ENCODE data around the gene NEDD4. TPM values are rescaled to one million over a fixed set of nuclear protein-coding genes. Genes with fewer than 3 reads are reported as not detected.

Gene NEDD4
- total and polyA plus RNA-seq, 2 of the 4 experiments (the other 2 are of a cell fraction), result 27.4 to 80.7 TPM

GRCh38 chr15:55786341-55786740 lies 207.1 kb downstream of the NEDD4 start:
- no peak overlapping the region for H2BK120ac ChIP-seq (ENCODE audit: low read depth, low read length)
- no peak overlapping the region for H4K91ac ChIP-seq (ENCODE audit: insufficient read depth, low read depth, low read length)
- no peak overlapping the region for H3K56ac ChIP-seq (ENCODE audit: extremely low read depth, insufficient read depth, low read length)
- H2BK20ac ChIP-seq (ENCODE audit: low read depth, low read length), result no peak overlapping the region
- H3K23ac ChIP-seq (ENCODE audit: low read depth, low read length), result no peak overlapping the region
- no peak overlapping the region for H3K4me3 ChIP-seq (ENCODE audit: insufficient read depth, low read depth, low read length)
- no peak overlapping the region for H3K18ac ChIP-seq (ENCODE audit: low read depth, low read length)
- H3K27ac ChIP-seq (ENCODE audit: insufficient read depth, low read length), result no peak overlapping the region
- POLR2A ChIA-PET (ENCODE audit: unreplicated experiment), result no interaction called here
- H3K27me3 ChIP-seq (ENCODE audit: control insufficient read depth, insufficient read depth, low read length), result peaks cover 4% of the 10 kb centered on the region
- H3K9ac ChIP-seq (ENCODE audit: low read depth, low read length), result no peak overlapping the region
- dilution Hi-C loops (cut with HindIII; ENCODE audit: low sequenced_read_pairs, unreplicated experiment), result no loop called here
- no peak overlapping the region for H3K4ac ChIP-seq (ENCODE audit: low read depth, low read length)
- ATAC-seq (ENCODE audit: low read depth) (no peak), DNase-seq (no peak)
- H3K9me3 ChIP-seq (ENCODE audit: control insufficient read depth, insufficient read depth, low read length), result no peaks in the 10 kb centered on the region
- H2AK9ac ChIP-seq (replicated peaks; ENCODE audit: low read depth, low read length, poor library complexity), result no peak overlapping the region
- in situ Hi-C loops (cut with MboI; ENCODE audit: low sequenced_read_pairs), result loop anchor here (25.0 kb wide), 1 partner anchor 124 kb away; no protein-coding TSS in a partner anchor
- WGBS, 2 experiments (ENCODE audit: extremely low coverage in 2 of 2, insufficient read length in 1 of 2), result no CpG with 5 or more reads among the region's 3 CpGs
- no peak overlapping the region for H2AK5ac ChIP-seq (ENCODE audit: low read depth, low read length)
- no peaks in the 10 kb centered on the region for H3K36me3 ChIP-seq (ENCODE audit: control insufficient read depth, insufficient read depth, low read length)
- TF ChIP-seq RCOR1 (IDR thresholded peaks at IDR 0.05; ENCODE audit: insufficient replicate concordance, low read length) (no peak), CTCF (conservative IDR thresholded peaks at IDR 0.05; ENCODE audit: low read depth, low read length) (no peak), FOS (IDR thresholded peaks at IDR 0.05; ENCODE audit: low read depth, low read length) (no peak), NFE2L2 (IDR thresholded peaks at IDR 0.05; ENCODE audit: low read depth, low read length) (no peak), CHD1 (IDR thresholded peaks at IDR 0.05; ENCODE audit: low read depth, low read length) (no peak), USF2 (IDR thresholded peaks at IDR 0.05; ENCODE audit: low read depth, low read length) (no peak), ELK1 (IDR thresholded peaks at IDR 0.05; ENCODE audit: borderline replicate concordance, low read depth, low read length) (no peak), CEBPB (IDR thresholded peaks at IDR 0.05; ENCODE audit: low read depth, low read length) (no peak), MAZ (IDR thresholded peaks at IDR 0.05; ENCODE audit: borderline replicate concordance, low read depth, low read length) (no peak)
- H2BK15ac ChIP-seq (ENCODE audit: low read depth, low read length), result no peak overlapping the region
- no peak overlapping the region for H2AFZ ChIP-seq (replicated peaks; ENCODE audit: low read length, poor library complexity)
- no peak overlapping the region for H2BK5ac ChIP-seq (ENCODE audit: low read depth, low read length, poor library complexity, severe bottlenecking)
- H3K4me2 ChIP-seq (ENCODE audit: low read depth, low read length), result no peak overlapping the region
- H4K5ac ChIP-seq (ENCODE audit: low read depth, low read length), result no peak overlapping the region
- intact Hi-C loops (cut with micrococcal nuclease), result no loop called here
- no peaks in the 10 kb centered on the region for H3K9me1 ChIP-seq (ENCODE audit: insufficient read depth, low read length)
- CTCF ChIA-PET, result interaction anchor here (2.2 kb wide), 1 partner anchor 12 kb away, joined by 6 read pairs; no protein-coding TSS in a partner anchor
- H3K79me1 ChIP-seq (ENCODE audit: low read depth in 1 of 2, low read length in 2 of 2), result no peaks in the 10 kb centered on the region
- no peak overlapping the region for H4K8ac ChIP-seq (ENCODE audit: low read depth in 2 of 2, low read length in 2 of 2)
- H4K20me1 ChIP-seq (ENCODE audit: insufficient read depth, low read length), result no peaks in the 10 kb centered on the region
- H3K4me1 ChIP-seq (ENCODE audit: control insufficient read depth, insufficient read depth, low read length), result no peaks in the 10 kb centered on the region; the same call in 1 of the 2 replicates
- no TSS peak for BruUV-seq (replicated peaks)
- H3K14ac ChIP-seq (replicated peaks; ENCODE audit: low read depth, low read length), result no peak overlapping the region

Data from IMR-90 (cell line).